Osteocyte (in vitro differentiated cells): Measurements from ENCODE around the gene MYF5. TPM values are rescaled to one million over a fixed set of nuclear protein-coding genes. Genes with fewer than 3 reads are reported as not detected.

Experiments used
- DNase-seq: peaks from one replicate; pipeline ENCODE4 v3.0.0; 2021; ENCODE audit warnings: mixed read lengths; ENCODE audit not compliant: unreplicated experiment; ENCODE audit errors: extremely low spot score
- H3K27ac Mint-ChIP-seq: one replicate; pipeline ENCODE4 v1.8.0; 2021; ENCODE audit warnings: mild to moderate bottlenecking, mixed read lengths; ENCODE audit not compliant: unreplicated experiment
- H3K27me3 Mint-ChIP-seq: one replicate; pipeline ENCODE4 v1.8.0; 2021; ENCODE audit warnings: mixed read lengths; ENCODE audit not compliant: unreplicated experiment
- H3K36me3 Mint-ChIP-seq: one replicate; pipeline ENCODE4 v1.8.0; 2021; ENCODE audit warnings: mixed read lengths; ENCODE audit not compliant: unreplicated experiment
- H3K4me1 Mint-ChIP-seq: one replicate; pipeline ENCODE4 v1.8.0; 2021; ENCODE audit warnings: mixed read lengths; ENCODE audit not compliant: unreplicated experiment
- H3K4me3 Mint-ChIP-seq: one replicate; pipeline ENCODE4 v1.8.0; 2021; ENCODE audit warnings: mild to moderate bottlenecking, moderate library complexity, mixed read lengths; ENCODE audit not compliant: unreplicated experiment
- H3K9me3 Mint-ChIP-seq: one replicate; pipeline ENCODE4 v1.8.0; 2021; ENCODE audit warnings: mixed read lengths; ENCODE audit not compliant: unreplicated experiment
- total RNA-seq: library from RNA; stranded (reverse); gene quantifications from 2 replicates; pipeline ENCODE4 v1.2.1, GENCODE V29; 2021
- TF ChIP-seq, protein P1 (sequence below): fragments of 200-600 bp; sonication (generic); IDR thresholded peaks from 2 replicates; pipeline ENCODE4 v1.5.0; 2021; ENCODE audit warnings: antibody characterized with exemption, mild to moderate bottlenecking, moderate library complexity

MYF5 gene
- total RNA-seq, 1 donor from 2014 or later: not detected

DNA sequence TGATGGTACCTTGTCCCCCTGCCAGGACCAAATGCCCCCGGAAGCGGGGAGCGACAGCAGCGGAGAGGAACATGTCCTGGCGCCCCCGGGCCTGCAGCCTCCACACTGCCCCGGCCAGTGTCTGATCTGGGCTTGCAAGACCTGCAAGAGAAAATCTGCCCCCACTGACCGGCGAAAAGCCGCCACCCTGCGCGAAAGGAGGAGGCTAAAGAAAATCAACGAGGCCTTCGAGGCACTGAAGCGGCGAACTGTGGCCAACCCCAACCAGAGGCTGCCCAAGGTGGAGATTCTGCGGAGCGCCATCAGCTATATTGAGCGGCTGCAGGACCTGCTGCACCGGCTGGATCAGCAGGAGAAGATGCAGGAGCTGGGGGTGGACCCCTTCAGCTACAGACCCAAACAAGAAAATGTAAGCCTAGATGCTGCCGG is 8.9 kb upstream of the MYF5 start:
- Mint-ChIP-seq H3K36me3 (no peaks in the 10 kb centered on the region), H3K4me3 (no peak overlapping the region), H3K27ac (no peak overlapping the region), H3K9me3 (no peaks in the 10 kb centered on the region), H3K4me1 (peaks cover 12% of the 10 kb centered on the region), H3K27me3 (peaks cover 6% of the 10 kb centered on the region)
- DNase-seq: no peak
- TF ChIP-seq, protein P1, sequence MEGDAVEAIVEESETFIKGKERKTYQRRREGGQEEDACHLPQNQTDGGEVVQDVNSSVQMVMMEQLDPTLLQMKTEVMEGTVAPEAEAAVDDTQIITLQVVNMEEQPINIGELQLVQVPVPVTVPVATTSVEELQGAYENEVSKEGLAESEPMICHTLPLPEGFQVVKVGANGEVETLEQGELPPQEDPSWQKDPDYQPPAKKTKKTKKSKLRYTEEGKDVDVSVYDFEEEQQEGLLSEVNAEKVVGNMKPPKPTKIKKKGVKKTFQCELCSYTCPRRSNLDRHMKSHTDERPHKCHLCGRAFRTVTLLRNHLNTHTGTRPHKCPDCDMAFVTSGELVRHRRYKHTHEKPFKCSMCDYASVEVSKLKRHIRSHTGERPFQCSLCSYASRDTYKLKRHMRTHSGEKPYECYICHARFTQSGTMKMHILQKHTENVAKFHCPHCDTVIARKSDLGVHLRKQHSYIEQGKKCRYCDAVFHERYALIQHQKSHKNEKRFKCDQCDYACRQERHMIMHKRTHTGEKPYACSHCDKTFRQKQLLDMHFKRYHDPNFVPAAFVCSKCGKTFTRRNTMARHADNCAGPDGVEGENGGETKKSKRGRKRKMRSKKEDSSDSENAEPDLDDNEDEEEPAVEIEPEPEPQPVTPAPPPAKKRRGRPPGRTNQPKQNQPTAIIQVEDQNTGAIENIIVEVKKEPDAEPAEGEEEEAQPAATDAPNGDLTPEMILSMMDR: no peak

DNA sequence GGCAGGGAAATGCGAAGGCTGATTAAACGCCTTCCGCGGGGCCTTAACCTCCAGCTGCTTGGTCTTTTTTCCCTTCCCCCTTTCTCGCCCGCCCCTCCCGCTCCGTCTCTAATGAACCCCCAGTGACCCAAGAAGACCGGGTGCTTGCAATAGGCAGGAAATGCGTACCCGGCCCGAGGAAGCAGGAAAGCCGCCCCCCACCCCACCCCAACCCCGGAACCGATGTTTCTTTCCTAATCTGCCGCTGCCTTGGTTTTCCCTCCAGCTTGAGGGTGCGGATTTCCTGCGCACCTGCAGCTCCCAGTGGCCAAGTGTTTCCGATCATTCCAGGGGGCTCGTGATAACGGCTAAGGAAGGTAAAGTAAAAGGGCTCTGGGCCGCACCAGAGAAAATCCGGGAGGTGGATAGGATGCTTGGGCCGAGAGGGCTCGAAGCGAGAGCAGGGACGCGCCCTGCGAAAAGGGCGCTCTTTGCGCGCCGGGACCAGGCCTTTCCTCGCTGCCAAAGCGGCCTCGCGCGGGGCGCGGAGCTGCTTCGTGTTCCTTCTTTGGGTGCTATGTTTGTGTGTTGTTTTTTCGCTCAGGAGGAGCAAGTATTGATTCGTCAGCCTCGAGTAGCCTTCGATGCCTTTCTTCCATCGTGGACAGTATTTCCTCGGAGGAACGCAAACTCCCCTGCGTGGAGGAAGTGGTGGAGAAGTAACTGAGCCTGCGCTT is 8.3 kb upstream of the MYF5 start:
- H3K4me3 Mint-ChIP-seq: peak overlapping the region; percentile 71
- no peak overlapping the region for H3K27ac Mint-ChIP-seq
- H3K27me3 Mint-ChIP-seq: peaks cover 6% of the 10 kb centered on the region
- DNase-seq: no peak
- peaks cover 6% of the 10 kb centered on the region for H3K4me1 Mint-ChIP-seq
- H3K9me3 Mint-ChIP-seq: no peaks in the 10 kb centered on the region
- TF ChIP-seq, protein P1: no peak
- H3K36me3 Mint-ChIP-seq: no peaks in the 10 kb centered on the region

DNA sequence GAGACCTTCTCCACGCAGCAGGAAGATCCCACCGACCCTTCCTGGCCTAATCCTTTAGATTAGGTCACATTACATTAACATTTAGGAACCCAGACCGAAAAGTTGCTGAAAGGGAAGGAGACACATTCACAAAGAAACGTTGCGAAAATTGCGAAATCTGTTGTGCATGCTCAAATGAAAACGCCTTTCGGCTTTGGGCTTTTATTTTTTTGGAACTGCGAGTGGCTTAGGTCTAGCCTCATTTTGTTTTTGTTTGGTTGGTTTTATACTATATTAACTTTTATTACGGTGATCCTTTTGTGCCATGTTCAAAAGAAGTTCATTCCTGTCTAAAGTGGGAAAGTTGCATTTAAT is 7.8 kb upstream of the MYF5 start:
- H3K27ac Mint-ChIP-seq: no peak overlapping the region

DNA sequence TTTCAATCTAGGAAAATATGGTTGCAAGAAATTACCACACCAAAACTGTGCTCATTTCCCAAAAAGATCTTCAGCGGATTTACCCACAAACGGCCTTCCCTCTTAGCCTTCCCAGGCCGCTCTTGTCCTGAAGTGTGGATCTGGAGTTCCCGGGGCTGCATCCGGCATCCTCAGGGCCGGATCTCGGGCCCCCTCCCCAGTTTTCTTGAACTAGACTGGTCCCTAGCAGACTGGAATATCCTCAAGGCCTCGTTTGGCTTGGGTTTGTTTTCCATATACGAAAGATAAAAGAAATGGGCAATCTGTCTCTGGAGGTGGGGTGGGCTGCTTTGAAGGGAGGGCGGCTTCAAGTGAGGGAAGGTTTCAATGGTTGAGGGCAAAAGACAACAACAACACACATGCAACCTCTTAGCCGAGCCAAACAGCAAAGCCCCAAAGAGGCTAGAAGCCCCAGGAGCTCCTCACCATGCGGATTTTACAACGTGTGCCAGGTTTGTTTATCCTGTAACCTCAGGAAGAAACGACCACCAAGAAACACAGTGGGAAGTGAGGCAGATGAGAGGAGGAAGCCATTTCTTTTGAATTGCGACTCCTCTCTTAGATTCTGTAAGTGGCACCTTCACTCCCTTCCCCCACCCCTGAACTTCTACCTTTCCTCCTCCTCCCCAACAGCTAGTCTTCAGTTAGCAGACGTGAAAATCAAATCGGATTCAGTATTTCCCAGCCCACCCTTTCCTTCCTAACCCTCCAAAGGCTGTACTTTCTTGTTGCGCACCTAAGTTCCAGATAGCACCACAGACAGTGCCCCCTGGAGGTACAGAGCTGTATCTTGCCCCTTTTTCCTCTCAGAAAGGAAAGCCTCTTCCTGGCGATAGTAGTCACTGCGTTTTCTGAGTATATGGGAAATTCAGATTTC is 6.6 kb upstream of the MYF5 start:
- Mint-ChIP-seq H3K27ac (no peak overlapping the region), H3K9me3 (no peaks in the 10 kb centered on the region), H3K27me3 (peaks cover 6% of the 10 kb centered on the region), H3K36me3 (no peaks in the 10 kb centered on the region), H3K4me1 (peaks cover 15% of the 10 kb centered on the region), H3K4me3 (no peak overlapping the region)
- DNase-seq: no peak
- TF ChIP-seq, protein P1: peak; percentile 31

More for the DNA sequence above, 7.8 kb upstream of the MYF5 start:
- Mint-ChIP-seq H3K4me3 (peak overlapping the region; percentile 71), H3K9me3 (no peaks in the 10 kb centered on the region), H3K4me1 (peaks cover 10% of the 10 kb centered on the region), H3K27me3 (peaks cover 6% of the 10 kb centered on the region), H3K36me3 (no peaks in the 10 kb centered on the region)
- TF ChIP-seq, protein P1: no peak
- no peak for DNase-seq
